HEK293 (cell line): Measurements from ENCODE around the gene PTPRN2.

Source experiments
- CTCF ChIA-PET: fragments of 350-600 bp; formaldehyde crosslinking; extraction: SDS; loops from one replicate; lab custom pipeline; 2021; ENCODE audit warnings: antibody characterized with exemption; lab: Yijun Ruan, JAX
- POLR2A ChIA-PET: fragments of 300-600 bp; formaldehyde crosslinking; extraction: SDS; loops from one replicate; lab custom pipeline; 2020; ENCODE audit warnings: antibody characterized with exemption, inconsistent platforms; lab: Yijun Ruan, JAX
- H3K27ac ChIP-seq: fragments of 200-500 bp; sonication (Bioruptor generic); 2 replicates; pipeline ENCODE4 v1.5.1; 2014; ENCODE audit warnings: low read depth, low read length, control low read depth, inconsistent platforms; ENCODE audit errors: extremely low read depth
- H3K36me3 ChIP-seq, 2 experiments: fragments of 200-500 bp in 1 of 2; sonication (Bioruptor generic) in 1 of 2; 1 replicate in 1 of 2; 2 replicates in 1 of 2; pipeline ENCODE4 v1.5.1; 2014 to 2017; ENCODE audit warnings: inconsistent platforms in 2 of 2, low read length in 2 of 2; ENCODE audit not compliant: control insufficient read depth in 2 of 2, insufficient read depth in 1 of 2
- H3K4me1 ChIP-seq: fragments of 200-500 bp; sonication (Bioruptor generic); 2 replicates; pipeline ENCODE4 v1.5.1; 2014; ENCODE audit warnings: mild to moderate bottlenecking, low read length, inconsistent platforms; ENCODE audit not compliant: control insufficient read depth, insufficient read depth
- H3K4me3 ChIP-seq: 2 replicates; pipeline ENCODE4 v1.5.1; 2011; ENCODE audit warnings: low read depth, mild to moderate bottlenecking, control low read depth, low read length, moderate library complexity
- H3K9me3 ChIP-seq: fragments of 200-500 bp; sonication (Bioruptor generic); 2 replicates; pipeline ENCODE4 v1.5.1; 2014; ENCODE audit warnings: low read depth, low read length, inconsistent platforms; ENCODE audit not compliant: control insufficient read depth, insufficient read depth
- FEZF1 ChIP-seq: fragments of 450-650 bp; formaldehyde crosslinking; IDR thresholded peaks from 2 replicates; pipeline ENCODE4 v1.5.1; 2016; ENCODE audit warnings: missing biosample characterization, missing genetic modification characterization
- GLIS1 ChIP-seq: fragments of 450-650 bp; formaldehyde crosslinking; IDR thresholded peaks from 2 replicates; pipeline ENCODE4 v1.5.1; 2016; ENCODE audit warnings: missing biosample characterization, missing genetic modification characterization
- GLIS2 ChIP-seq: fragments of 450-650 bp; formaldehyde crosslinking; IDR thresholded peaks from 2 replicates; pipeline ENCODE4 v1.5.1; 2016; ENCODE audit warnings: missing biosample characterization, missing genetic modification characterization
- HOXC10 ChIP-seq: sonication (generic); formaldehyde crosslinking; IDR thresholded peaks from 2 replicates; pipeline ENCODE4 v1.8.1; 2023; ENCODE audit warnings: mild to moderate bottlenecking, missing genetic modification reagents
- KLF8 ChIP-seq: fragments of 450-650 bp; formaldehyde crosslinking; IDR thresholded peaks from 2 replicates; pipeline ENCODE4 v1.5.1; 2016; ENCODE audit warnings: missing biosample characterization, missing genetic modification characterization
- PRDM2 ChIP-seq: fragments of 450-650 bp; formaldehyde crosslinking; IDR thresholded peaks from 2 replicates; pipeline ENCODE4 v1.5.1; 2016; ENCODE audit warnings: missing biosample characterization, missing genetic modification characterization, borderline replicate concordance
- REPIN1 ChIP-seq: fragments of 450-650 bp; formaldehyde crosslinking; IDR thresholded peaks from 2 replicates; pipeline ENCODE4 v1.5.1; 2017; ENCODE audit warnings: missing biosample characterization, missing genetic modification characterization, low read depth
- ZNF10 ChIP-seq: fragments of 450-650 bp; formaldehyde crosslinking; IDR thresholded peaks from 2 replicates; pipeline ENCODE4 v1.5.1; 2017; ENCODE audit warnings: missing biosample characterization, missing genetic modification characterization
- ZNF112 ChIP-seq: fragments of 450-650 bp; formaldehyde crosslinking; IDR thresholded peaks from 2 replicates; pipeline ENCODE4 v1.5.0; 2017; ENCODE audit warnings: missing biosample characterization, missing genetic modification characterization
- ZNF18 ChIP-seq: fragments of 450-650 bp; formaldehyde crosslinking; IDR thresholded peaks from 2 replicates; pipeline ENCODE4 v1.5.1; 2016; ENCODE audit warnings: missing biosample characterization, missing genetic modification characterization
- ZNF184 ChIP-seq: fragments of 450-650 bp; IDR thresholded peaks from 2 replicates; pipeline ENCODE4 v1.5.1; 2018; ENCODE audit warnings: missing biosample characterization, mild to moderate bottlenecking, missing genetic modification characterization
- ZNF2 ChIP-seq: fragments of 450-650 bp; formaldehyde crosslinking; IDR thresholded peaks from 2 replicates; pipeline ENCODE4 v1.5.1; 2016; ENCODE audit warnings: missing biosample characterization, missing genetic modification characterization
- ZNF202 ChIP-seq: fragments of 450-650 bp; formaldehyde crosslinking; IDR thresholded peaks from 2 replicates; pipeline ENCODE4 v1.5.1; 2016; ENCODE audit warnings: missing biosample characterization, missing genetic modification characterization, borderline replicate concordance
- ZNF404 ChIP-seq: fragments of 450-650 bp; formaldehyde crosslinking; IDR thresholded peaks from 2 replicates; pipeline ENCODE4 v1.5.1; 2017; ENCODE audit warnings: missing biosample characterization, missing genetic modification characterization
- ZNF548 ChIP-seq: fragments of 450-650 bp; formaldehyde crosslinking; IDR thresholded peaks from 2 replicates; pipeline ENCODE4 v1.5.1; 2016; ENCODE audit warnings: missing biosample characterization, missing genetic modification characterization
- ZNF629 ChIP-seq: fragments of 450-650 bp; formaldehyde crosslinking; IDR thresholded peaks from 2 replicates; pipeline ENCODE4 v1.5.1; 2017; ENCODE audit warnings: missing biosample characterization, missing genetic modification characterization
- ZNF76 ChIP-seq: fragments of 450-650 bp; formaldehyde crosslinking; IDR thresholded peaks from 2 replicates; pipeline ENCODE4; 2016; ENCODE audit warnings: low read depth, missing biosample characterization, missing genetic modification characterization, borderline replicate concordance

PTPRN2 gene

GRCh38 chr7:157656195-157656769 is 931.3 kb downstream of the PTPRN2 start:
- H3K27ac ChIP-seq: no peak overlapping the region
- H3K4me3 ChIP-seq: no peak overlapping the region
- POLR2A ChIA-PET: no interaction called here
- CTCF ChIA-PET: no interaction called here
- TF ChIP-seq ZNF404 (tag by site-specific recombination) (no peak), ZNF548 (tag by site-specific recombination) (no peak), ZNF112 (tag by site-specific recombination) (no peak), ZNF76 (no peak), ZNF18 (tag by site-specific recombination) (no peak), GLIS1 (tag by site-specific recombination) (no peak), PRDM2 (tag by site-specific recombination) (no peak), ZNF202 (tag by site-specific recombination) (no peak), ZNF629 (tag by site-specific recombination) (no peak), HOXC10 (no peak)
- H3K4me1 ChIP-seq: no peaks in the 10 kb centered on the region
- no peaks in the 10 kb centered on the region for H3K9me3 ChIP-seq
- no peaks in the 10 kb centered on the region for H3K36me3 ChIP-seq

- TF ChIP-seq KLF8 (tag by site-specific recombination) (no peak), REPIN1 (tag by site-specific recombination) (no peak), GLIS2 (tag by site-specific recombination) (no peak)
- ChIA-PET CTCF (no interaction called here), POLR2A (no interaction called here)
- Histone ChIP-seq H3K9me3 (no peaks in the 10 kb centered on the region), H3K36me3 (no peaks in the 10 kb centered on the region), H3K4me3 (no peak overlapping the region), H3K27ac (no peak overlapping the region), H3K4me1 (no peaks in the 10 kb centered on the region)
These were observed 933.3 kb downstream of the PTPRN2 start for GRCh38 chr7:157654350-157654749.

- no peaks in the 10 kb centered on the region for H3K9me3 ChIP-seq
- CTCF ChIA-PET: no interaction called here
These were observed 933.8 kb downstream of the PTPRN2 start for GRCh38 chr7:157653827-157654207.

More at GRCh38 chr7:157653827-157654207, 933.8 kb downstream of the PTPRN2 start:
- no peaks in the 10 kb centered on the region for H3K4me1 ChIP-seq
- no peak overlapping the region for H3K27ac ChIP-seq
- no peak overlapping the region for H3K4me3 ChIP-seq
- TF ChIP-seq FEZF1 (tag by site-specific recombination) (no peak), ZNF2 (tag by site-specific recombination) (no peak), ZNF184 (tag by site-specific recombination) (no peak), ZNF10 (no peak)
- TF ChIP-seq, all 188 proteins: peak for 0
- POLR2A ChIA-PET: no interaction called here
- no peaks in the 10 kb centered on the region for H3K36me3 ChIP-seq
